Neuronal stem cell (in vitro differentiated cells): ENCODE results near the gene COA8.

ENCODE experiments used
- DNase-seq: peaks from one replicate; pipeline ENCODE4 v3.0.0-alpha.2; 2013; ENCODE audit warnings: low spot score
- H2AFZ ChIP-seq: one replicate; pipeline ENCODE4 v1.6.1; 2013; ENCODE audit warnings: mild to moderate bottlenecking, low read length, inconsistent platforms
- H2AK5ac ChIP-seq: 2 replicates; pipeline ENCODE4 v1.6.1; 2013; ENCODE audit warnings: low read depth, mild to moderate bottlenecking, inconsistent platforms, low read length, moderate library complexity, mixed read lengths
- H2BK120ac ChIP-seq: 2 replicates; pipeline ENCODE4 v1.6.1; 2013; ENCODE audit warnings: low read depth, mild to moderate bottlenecking, inconsistent platforms, low read length, moderate library complexity, mixed read lengths
- H2BK12ac ChIP-seq: one replicate; pipeline ENCODE4 v1.6.1; 2013; ENCODE audit warnings: low read length, inconsistent platforms
- H2BK15ac ChIP-seq: 2 replicates; pipeline ENCODE4 v1.6.1; 2013; ENCODE audit warnings: mild to moderate bottlenecking, low read length, inconsistent platforms, mixed read lengths
- H2BK5ac ChIP-seq: one replicate; pipeline ENCODE4 v1.6.1; 2013; ENCODE audit warnings: inconsistent platforms, mild to moderate bottlenecking, low read length, moderate library complexity
- H3K14ac ChIP-seq: one replicate; pipeline ENCODE4 v1.6.1; 2013; ENCODE audit warnings: low read length, inconsistent platforms
- H3K18ac ChIP-seq: 2 replicates; pipeline ENCODE4 v1.6.1; 2013; ENCODE audit warnings: low read length, inconsistent platforms
- H3K23ac ChIP-seq: 2 replicates; pipeline ENCODE4 v1.6.1; 2013; ENCODE audit warnings: low read depth, mild to moderate bottlenecking, mixed read lengths, low read length, inconsistent platforms; ENCODE audit not compliant: poor library complexity
- H3K27ac ChIP-seq: replicated peaks from 3 replicates; pipeline ENCODE4 v1.5.1; 2013; ENCODE audit warnings: low read length, inconsistent platforms
- H3K27me3 ChIP-seq, 3 experiments: 2 replicates each; pipeline ENCODE4 v1.6.1; 2013; ENCODE audit warnings: low read length in 3 of 3, mild to moderate bottlenecking in 2 of 3, inconsistent platforms in 1 of 3, low read depth in 1 of 3, mixed read lengths in 1 of 3, moderate library complexity in 1 of 3; ENCODE audit not compliant: control insufficient read depth in 3 of 3, insufficient read depth in 3 of 3
- H3K36me3 ChIP-seq, 2 donors: replicated peaks in 1 of 2; 2 replicates each; pipeline ENCODE4 v1.6.1; 2013; ENCODE audit warnings: low read length in 2 of 2; ENCODE audit not compliant: control insufficient read depth in 2 of 2, insufficient read depth in 2 of 2
- H3K4ac ChIP-seq: 2 replicates; pipeline ENCODE4 v1.6.1; 2013; ENCODE audit warnings: inconsistent platforms, mild to moderate bottlenecking, low read length, moderate library complexity
- H3K4me1 ChIP-seq, 2 donors: 1 replicate in 1 of 2; 2 replicates in 1 of 2; pipeline ENCODE4 v1.6.1; 2013; ENCODE audit warnings: low read length in 2 of 2, low read depth in 1 of 2; ENCODE audit not compliant: control insufficient read depth in 2 of 2, insufficient read depth in 1 of 2
- H3K4me2 ChIP-seq: one replicate; pipeline ENCODE4 v1.6.1; 2013; ENCODE audit warnings: mild to moderate bottlenecking, low read length, inconsistent platforms; ENCODE audit not compliant: insufficient read depth, poor library complexity, severe bottlenecking
- H3K4me3 ChIP-seq, 2 donors: 2 replicates each; pipeline ENCODE4 v1.5.1; 2013; ENCODE audit warnings: low read length in 2 of 2, mild to moderate bottlenecking in 2 of 2, inconsistent platforms in 1 of 2, moderate library complexity in 1 of 2
- H3K79me1 ChIP-seq: one replicate; pipeline ENCODE4 v1.6.1; 2013; ENCODE audit warnings: low read depth, mild to moderate bottlenecking, inconsistent platforms, low read length, moderate library complexity
- H3K9ac ChIP-seq: one replicate; pipeline ENCODE4 v1.6.1; 2013; ENCODE audit warnings: mild to moderate bottlenecking, low read depth, low read length, inconsistent platforms; ENCODE audit not compliant: poor library complexity
- H3K9me3 ChIP-seq, 2 donors: replicated peaks in 1 of 2; 2 replicates each; pipeline versions ENCODE3 to v1.6.1; 2013; ENCODE audit warnings: low read length in 2 of 2, mild to moderate bottlenecking in 2 of 2, inconsistent platforms in 1 of 2, low read depth in 1 of 2, mixed read lengths in 1 of 2, moderate library complexity in 1 of 2; ENCODE audit not compliant: control insufficient read depth in 2 of 2, insufficient read depth in 1 of 2
- H4K8ac ChIP-seq: one replicate; pipeline ENCODE4 v1.6.1; 2013; ENCODE audit warnings: low read depth, mild to moderate bottlenecking, inconsistent platforms, low read length, moderate library complexity
- H4K91ac ChIP-seq: one replicate; pipeline ENCODE4 v1.6.1; 2013; ENCODE audit warnings: low read length, low read depth, mild to moderate bottlenecking, inconsistent platforms; ENCODE audit not compliant: poor library complexity
- WGBS, 2 donors: extraction: QIAGEN DNeasy Blood & Tissue Kit; methylation state at CpG; one replicate each; pipeline ENCODE4 v1.1.7; 2013; ENCODE audit warnings: missing lambda C conversion rate in 2 of 2, mixed read lengths in 1 of 2; ENCODE audit not compliant: insufficient read length in 2 of 2, insufficient replicate concordance in 1 of 2; ENCODE audit errors: extremely low coverage in 2 of 2; 5-methylcytosine and 5-hydroxymethylcytosine counted together

Gene COA8

DNA sequence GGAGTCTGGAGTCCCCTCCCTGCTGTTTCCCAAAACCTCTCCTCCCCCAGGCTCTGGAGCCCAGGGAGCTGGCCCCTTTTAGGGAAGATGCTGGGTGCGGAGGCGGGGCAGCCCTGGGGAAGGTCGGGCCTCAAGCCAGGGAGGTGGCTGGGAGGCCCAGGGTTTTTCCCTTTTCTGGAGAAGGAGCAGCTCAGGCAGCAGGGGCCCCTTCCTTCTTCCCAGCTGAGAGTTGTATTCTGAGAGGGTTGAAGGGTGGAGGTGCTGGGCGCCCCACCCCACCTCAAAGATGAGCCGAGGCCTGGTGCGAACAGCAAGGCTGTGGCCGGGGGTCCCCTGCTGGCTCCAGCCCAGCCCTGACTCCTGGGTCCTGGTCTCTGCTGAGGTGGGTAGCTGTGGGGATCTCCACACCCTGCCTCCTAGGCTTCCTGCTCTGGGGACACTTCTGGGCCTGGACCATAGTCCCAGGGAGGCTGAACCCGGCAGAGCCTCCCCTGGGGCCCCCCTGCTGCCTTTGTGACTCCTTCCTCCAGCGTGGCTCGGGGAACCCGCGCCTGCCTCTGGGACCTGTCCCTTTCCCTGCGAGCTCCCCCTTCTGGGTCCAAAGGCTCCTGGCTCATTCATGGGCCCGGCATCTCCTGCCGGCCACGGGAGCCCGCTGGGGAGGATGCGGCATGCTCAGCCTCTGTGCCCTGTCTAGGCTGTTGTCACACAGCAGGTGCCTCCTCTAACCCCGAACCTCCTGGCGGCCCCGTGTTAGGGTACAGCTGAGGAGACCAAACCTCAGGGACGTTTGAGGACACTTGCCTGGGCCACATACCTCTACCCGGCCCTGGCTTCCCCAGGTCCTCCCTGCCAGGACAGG is 29.4 kb upstream of the COA8 start:
- H3K14ac ChIP-seq = no peak overlapping the region
- H2BK15ac ChIP-seq = no peak overlapping the region
- H3K9ac ChIP-seq = no peak overlapping the region
- no peak overlapping the region for H3K18ac ChIP-seq
- H3K36me3 ChIP-seq = peaks cover 4 to 23% of the 10 kb centered on the region in 2 donors
- H3K27me3 ChIP-seq = no peaks in the 10 kb centered on the region
- H4K8ac ChIP-seq = no peak overlapping the region
- H3K4me1 ChIP-seq = peaks cover 8 to 20% of the 10 kb centered on the region in 2 donors
- peaks cover 0 to 3% of the 10 kb centered on the region in 2 donors for H3K9me3 ChIP-seq
- WGBS, 2 donors = no CpG with 5 or more reads among the region's 23 CpGs
- H3K79me1 ChIP-seq = peaks cover 14% of the 10 kb centered on the region
- DNase-seq = no peak
- no peak overlapping the region for H3K4me2 ChIP-seq
- no peak overlapping the region for H3K23ac ChIP-seq
- H2BK5ac ChIP-seq = peak overlapping the region; percentile 39
- H2AK5ac ChIP-seq = peak overlapping the region; percentile 28
- no peak overlapping the region for H4K91ac ChIP-seq
- H2AFZ ChIP-seq = no peak overlapping the region
- no peak overlapping the region for H2BK12ac ChIP-seq
- no peak overlapping the region for H3K27ac ChIP-seq
- no peak overlapping the region for H3K4ac ChIP-seq
- no peak overlapping the region for H3K4me3 ChIP-seq
- H2BK120ac ChIP-seq = no peak overlapping the region

GRCh38 chr14:103533999-103534575 is 28.7 kb upstream of the COA8 start:
- no peak overlapping the region for H3K4ac ChIP-seq
- H3K14ac ChIP-seq = no peak overlapping the region
- no peak overlapping the region for H3K23ac ChIP-seq
- no peak overlapping the region for H3K18ac ChIP-seq
- peaks cover 14% of the 10 kb centered on the region for H3K79me1 ChIP-seq
- no peak overlapping the region for H2BK120ac ChIP-seq
- no peak overlapping the region for H2AFZ ChIP-seq
- H2BK5ac ChIP-seq = no peak overlapping the region
- no peak overlapping the region for H2BK15ac ChIP-seq
- H3K36me3 ChIP-seq = peaks cover 4 to 23% of the 10 kb centered on the region in 2 donors
- peaks cover 6 to 22% of the 10 kb centered on the region in 2 donors for H3K4me1 ChIP-seq
- peaks cover 0 to 3% of the 10 kb centered on the region in 2 donors for H3K9me3 ChIP-seq
- DNase-seq = no peak
- H3K27ac ChIP-seq = no peak overlapping the region
- no peak overlapping the region for H2BK12ac ChIP-seq
- H3K4me3 ChIP-seq = no peak overlapping the region
- no peak overlapping the region for H3K4me2 ChIP-seq
- H2AK5ac ChIP-seq = peak overlapping the region; percentile 56
- no peak overlapping the region for H4K91ac ChIP-seq
- H3K9ac ChIP-seq = no peak overlapping the region
- no peak overlapping the region for H4K8ac ChIP-seq
- no peaks in the 10 kb centered on the region for H3K27me3 ChIP-seq
- WGBS, 2 donors = no CpG with 5 or more reads among the region's 25 CpGs

GRCh38 chr14:103534576-103535061 is 28.1 kb upstream of the COA8 start:
- no peak for DNase-seq
- no peak overlapping the region for H4K8ac ChIP-seq
- H3K4me2 ChIP-seq = no peak overlapping the region
- no peak overlapping the region for H4K91ac ChIP-seq
- H3K4me3 ChIP-seq = no peak overlapping the region
- no peak overlapping the region for H2BK15ac ChIP-seq
- H2BK120ac ChIP-seq = no peak overlapping the region
- no peak overlapping the region for H3K23ac ChIP-seq
- WGBS, 2 donors = no CpG with 5 or more reads among the region's 22 CpGs
- no peak overlapping the region for H3K9ac ChIP-seq
- no peak overlapping the region for H2BK5ac ChIP-seq
- no peak overlapping the region for H2AFZ ChIP-seq
- H3K4ac ChIP-seq = no peak overlapping the region
- H3K36me3 ChIP-seq = peaks cover 4 to 23% of the 10 kb centered on the region in 2 donors
- no peak overlapping the region for H3K18ac ChIP-seq
- H3K27ac ChIP-seq = no peak overlapping the region
- H3K4me1 ChIP-seq = peaks cover 3 to 20% of the 10 kb centered on the region in 2 donors
- no peak overlapping the region for H3K14ac ChIP-seq
- H3K27me3 ChIP-seq = no peaks in the 10 kb centered on the region
- no peak overlapping the region for H2BK12ac ChIP-seq
- H3K79me1 ChIP-seq = peaks cover 9% of the 10 kb centered on the region
- peaks cover 0 to 3% of the 10 kb centered on the region in 2 donors for H3K9me3 ChIP-seq
- peak overlapping the region; percentile 56 for H2AK5ac ChIP-seq
